Stimulated activated CD4-positive, alpha-beta T cell treated with anti-CD3 and anti-CD28 coated beads, Interleukin-1b, Interleukin-23, amount 100 ng/mL, for 1 hour (primary cell): ENCODE results near the gene CHRNA7.

Experiments used
- DNase-seq, 2 donors: peaks; one replicate each; pipeline ENCODE4 v3.0.0-alpha.2; 2020; ENCODE audit warnings: low read depth in 2 of 2

CHRNA7 gene

GRCh38 chr15:32067115-32067514, 36.8 kb downstream of the CHRNA7 start:
- DNase-seq = no peak

GRCh38 chr15:32089851-32090359, 59.6 kb downstream of the CHRNA7 start:
- no peak for DNase-seq

- no peak for DNase-seq
Observed at GRCh38 chr15:32091505-32092380, 61.4 kb downstream of the CHRNA7 start.

- no peak for DNase-seq
Observed at GRCh38 chr15:32096213-32096612, 65.9 kb downstream of the CHRNA7 start.

GRCh38 chr15:32096916-32097617, 66.8 kb downstream of the CHRNA7 start:
- DNase-seq = no peak

GRCh38 chr15:32098033-32098432, 67.7 kb downstream of the CHRNA7 start:
- no peak for DNase-seq

- no peak for DNase-seq
Observed at GRCh38 chr15:32099097-32099785, 68.9 kb downstream of the CHRNA7 start.

GRCh38 chr15:32099956-32100684, 69.8 kb downstream of the CHRNA7 start:
- no peak for DNase-seq

- DNase-seq = no peak
Observed at GRCh38 chr15:32104061-32104995, 74.0 kb downstream of the CHRNA7 start.

GRCh38 chr15:32105258-32106241, 75.2 kb downstream of the CHRNA7 start:
- DNase-seq = no peak

GRCh38 chr15:32106401-32107381, 76.4 kb downstream of the CHRNA7 start:
- no peak for DNase-seq

GRCh38 chr15:32107477-32108080, 77.3 kb downstream of the CHRNA7 start:
- DNase-seq = no peak

- DNase-seq = no peak
Observed at GRCh38 chr15:32108661-32109060, 78.3 kb downstream of the CHRNA7 start.

GRCh38 chr15:32112101-32112500, 81.8 kb downstream of the CHRNA7 start:
- DNase-seq = no peak

GRCh38 chr15:32113224-32113623, 82.9 kb downstream of the CHRNA7 start:
- DNase-seq = no peak

GRCh38 chr15:32117122-32117521, 86.8 kb downstream of the CHRNA7 start:
- no peak for DNase-seq

- DNase-seq = no peak
Observed at GRCh38 chr15:32119286-32119685, 89.0 kb downstream of the CHRNA7 start.
